SIG-M5 (cell line): ENCODE results near the gene LRRC25.
"Not testable (repeated sequence)": the region's sequence is repeated elsewhere in the genome, so short reads cannot be mapped to it uniquely, and the experiment has no call there.

Source experiments
- DNase-seq: peaks from one replicate; lab custom pipeline; 2025; lab: John Stamatoyannopoulos, UW

LRRC25 gene

DNA sequence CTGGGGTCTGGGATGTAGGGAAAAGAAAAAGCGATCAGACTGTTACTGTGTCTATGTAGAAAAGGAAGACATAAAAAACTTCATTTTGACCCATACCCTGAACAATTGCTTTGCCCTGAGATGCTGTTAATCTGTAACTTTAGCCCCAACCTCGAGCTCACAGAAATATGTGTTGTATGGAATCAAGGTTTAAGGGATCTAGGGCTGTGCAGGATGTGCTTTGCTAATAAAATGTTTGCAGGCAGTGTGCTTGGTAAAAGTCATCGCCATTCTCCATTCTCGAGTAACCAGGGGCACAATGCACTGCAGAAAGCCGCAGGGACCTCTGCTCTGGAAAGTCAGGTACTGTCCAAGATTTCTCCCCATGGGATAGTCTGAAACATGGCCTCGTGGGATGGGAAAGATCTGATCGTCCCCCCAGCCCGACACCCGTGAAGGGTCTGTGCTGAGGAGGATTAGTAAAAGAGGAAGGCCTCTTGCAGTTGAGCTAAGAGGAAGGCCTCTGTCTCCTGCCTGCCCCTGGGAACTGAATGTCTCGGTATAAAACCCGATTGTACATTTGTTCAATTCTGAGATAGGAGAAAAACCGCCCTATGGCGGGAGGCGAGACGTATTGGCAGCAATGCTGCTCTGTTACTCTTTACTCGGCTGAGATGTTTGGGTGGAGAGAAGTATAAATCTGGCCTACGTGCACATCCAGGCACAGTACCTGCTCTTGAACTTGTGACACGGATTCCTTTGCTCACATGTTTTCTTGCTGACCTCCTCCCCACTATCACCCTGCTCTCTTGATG lies 5.2 kb upstream of the LRRC25 start:
- DNase-seq: not testable (repeated sequence)

DNA sequence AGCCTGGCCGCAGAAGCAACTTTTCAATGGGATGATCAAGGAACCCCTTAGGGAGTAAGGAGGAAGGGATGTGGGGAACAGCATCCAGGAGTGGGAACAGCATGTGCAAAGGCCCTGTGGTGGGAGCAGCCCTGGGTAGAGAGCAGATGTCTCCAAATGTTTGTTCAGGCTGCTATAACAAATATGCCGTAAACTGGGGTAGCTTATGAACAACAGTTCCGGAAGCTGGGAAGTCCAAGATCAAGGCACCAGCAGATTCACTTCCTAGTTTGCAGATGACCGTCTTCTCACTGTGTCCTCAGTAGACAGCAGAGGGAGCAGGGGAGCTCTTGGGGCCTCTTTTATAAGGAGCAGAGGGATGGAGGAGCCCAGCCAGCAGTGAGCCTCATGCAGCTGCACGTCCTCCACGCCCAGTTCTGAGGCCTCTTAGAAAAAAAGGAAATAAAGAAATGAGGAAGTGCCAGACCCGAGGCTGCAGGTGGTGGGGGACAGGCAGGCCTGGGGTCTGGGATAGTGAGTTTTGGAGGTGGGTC lies 4.2 kb upstream of the LRRC25 start:
- DNase-seq: peak; percentile 94

DNA sequence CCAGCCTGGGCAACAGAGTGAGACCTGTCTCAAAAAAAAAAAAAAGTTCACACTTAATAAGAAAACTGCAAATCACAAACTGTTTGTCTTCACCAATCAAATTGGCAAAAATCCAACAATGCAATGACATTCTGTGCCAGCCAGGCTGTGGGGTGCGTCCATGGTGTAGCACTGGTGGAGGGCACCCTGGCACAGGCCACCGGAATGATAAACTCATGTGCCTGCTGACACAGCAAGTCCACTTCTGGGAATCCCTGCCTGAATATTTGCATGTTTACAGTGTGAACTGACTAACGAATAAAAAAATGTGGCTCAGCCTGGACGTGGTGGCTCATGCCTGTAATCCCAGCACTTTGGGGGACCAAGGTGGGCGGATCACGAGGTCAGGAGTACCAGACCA lies 1.6 kb upstream of the LRRC25 start:
- no peak for DNase-seq

DNA sequence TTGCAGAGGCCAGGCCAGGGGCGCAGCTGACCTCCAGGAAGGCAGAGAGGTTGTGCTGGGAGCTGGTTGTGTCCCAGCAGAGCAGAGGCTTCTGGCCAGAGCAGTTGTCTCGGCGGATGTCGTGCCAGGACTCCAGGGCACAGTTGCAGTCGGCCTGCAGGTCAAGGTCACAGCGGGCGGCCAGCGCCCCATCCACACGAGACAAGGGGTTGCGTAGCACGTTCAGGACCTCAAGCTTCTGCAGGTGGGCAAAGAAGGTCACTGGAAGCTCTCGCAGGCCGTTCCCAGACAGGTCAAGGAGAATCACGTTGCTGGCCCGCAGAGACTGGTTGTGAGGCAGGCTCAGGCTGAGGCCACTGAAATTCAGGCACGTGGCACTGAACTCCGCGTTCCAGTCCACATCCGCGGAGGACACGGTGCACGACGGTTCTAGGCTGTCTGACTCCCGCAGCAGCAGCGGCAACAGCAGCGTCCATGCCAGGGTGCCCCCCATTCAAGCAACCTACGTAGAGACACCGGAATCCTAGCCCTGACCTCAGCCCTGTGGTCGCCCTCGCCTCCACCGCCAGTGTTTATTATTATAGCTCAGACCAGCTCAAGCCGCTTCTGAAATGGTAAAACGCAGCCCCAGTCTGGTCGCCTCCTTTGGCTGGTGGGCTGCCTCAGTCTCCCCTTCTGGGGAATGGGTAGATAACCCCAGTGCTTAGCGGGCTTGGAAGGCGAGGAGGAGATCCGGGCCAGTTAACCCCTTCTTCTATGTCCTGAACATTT lies 766 bp downstream of the LRRC25 start:
- DNase-seq: no peak

DNA sequence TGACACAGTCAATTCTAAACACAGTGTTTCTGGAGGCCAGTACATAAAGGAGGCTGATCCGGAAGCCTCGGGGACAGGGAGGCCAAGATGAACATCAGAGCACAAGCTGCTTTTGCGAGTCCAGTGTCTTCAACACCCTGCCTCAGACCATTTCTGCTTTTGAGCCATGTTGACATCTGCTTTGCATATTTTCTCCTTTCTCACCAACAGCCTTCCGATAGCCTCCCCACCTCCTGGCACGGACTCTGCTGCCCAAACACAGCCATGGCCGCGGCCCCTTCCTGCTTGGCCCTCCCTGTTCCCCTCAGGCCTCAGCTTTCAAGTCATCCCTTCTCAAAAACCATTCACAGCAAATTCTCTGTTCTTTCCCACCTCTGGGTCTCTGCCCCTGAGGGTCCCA lies 3.6 kb downstream of the LRRC25 start:
- DNase-seq: no peak

DNA sequence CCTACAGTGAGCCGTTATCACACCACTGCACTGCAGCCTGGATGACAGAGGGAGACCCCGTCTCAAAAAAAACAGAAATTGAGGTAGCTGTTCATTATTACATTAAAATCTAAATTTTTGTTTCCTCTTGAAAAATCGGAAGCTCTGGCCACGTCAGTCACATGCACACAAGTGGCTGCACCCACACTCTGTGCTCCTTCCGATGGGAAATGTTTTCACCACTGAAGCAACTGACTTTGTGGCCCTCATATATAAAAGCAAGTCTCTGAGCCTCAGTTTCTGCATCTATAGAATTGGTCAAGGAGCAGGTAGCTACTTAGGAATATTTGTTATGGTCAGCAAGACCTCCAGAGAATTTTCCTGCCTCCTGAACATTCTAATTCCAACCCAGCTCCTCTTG lies 4.5 kb downstream of the LRRC25 start:
- no peak for DNase-seq

DNA sequence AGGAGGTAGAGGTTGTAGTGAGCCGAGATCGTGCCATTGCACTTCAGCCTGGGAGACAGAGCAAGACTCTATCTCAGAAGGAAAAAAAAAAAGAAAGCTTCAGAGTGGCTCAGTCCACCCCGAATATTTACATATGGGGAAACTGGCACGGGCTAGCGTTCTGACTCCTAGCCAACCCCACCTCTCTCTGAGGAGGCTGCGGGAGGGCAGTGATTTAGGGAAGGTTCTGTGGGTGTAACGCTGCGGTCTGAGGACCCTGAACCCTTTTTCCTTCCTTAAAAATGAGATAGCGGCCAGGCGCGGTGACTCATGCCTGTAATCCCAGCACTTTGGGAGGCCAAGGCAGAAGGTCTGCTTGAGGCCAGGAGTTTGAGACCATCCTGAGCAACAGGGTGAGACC lies 5.0 kb downstream of the LRRC25 start:
- DNase-seq: no peak

DNA sequence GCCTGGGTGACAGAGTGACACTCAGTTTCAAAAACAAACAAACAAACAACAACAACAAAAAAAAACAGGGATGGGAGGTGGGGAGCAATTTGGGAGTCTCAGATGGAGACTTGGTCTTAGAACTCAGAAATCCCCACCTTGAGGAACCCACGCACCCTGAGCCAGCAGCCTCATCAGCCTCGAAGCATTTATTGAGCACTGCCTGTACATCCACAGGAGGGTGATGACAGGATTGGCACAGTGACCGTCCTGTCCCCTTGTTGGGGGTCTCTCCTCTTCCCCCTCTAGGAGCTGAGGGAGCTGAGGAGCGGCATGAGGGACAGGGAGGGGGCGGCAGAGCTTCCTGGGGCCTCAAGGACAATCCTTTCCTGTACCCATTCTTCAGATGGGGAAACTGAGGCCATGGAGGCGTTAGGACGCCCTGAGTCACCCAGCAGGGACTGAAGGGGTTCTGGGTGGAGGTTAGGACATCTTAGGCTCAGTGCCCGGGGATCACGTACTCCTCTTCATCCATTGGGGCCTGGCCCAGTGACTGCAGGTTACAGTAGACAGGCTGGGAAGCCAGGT lies 5.8 kb downstream of the LRRC25 start:
- DNase-seq: no peak

DNA sequence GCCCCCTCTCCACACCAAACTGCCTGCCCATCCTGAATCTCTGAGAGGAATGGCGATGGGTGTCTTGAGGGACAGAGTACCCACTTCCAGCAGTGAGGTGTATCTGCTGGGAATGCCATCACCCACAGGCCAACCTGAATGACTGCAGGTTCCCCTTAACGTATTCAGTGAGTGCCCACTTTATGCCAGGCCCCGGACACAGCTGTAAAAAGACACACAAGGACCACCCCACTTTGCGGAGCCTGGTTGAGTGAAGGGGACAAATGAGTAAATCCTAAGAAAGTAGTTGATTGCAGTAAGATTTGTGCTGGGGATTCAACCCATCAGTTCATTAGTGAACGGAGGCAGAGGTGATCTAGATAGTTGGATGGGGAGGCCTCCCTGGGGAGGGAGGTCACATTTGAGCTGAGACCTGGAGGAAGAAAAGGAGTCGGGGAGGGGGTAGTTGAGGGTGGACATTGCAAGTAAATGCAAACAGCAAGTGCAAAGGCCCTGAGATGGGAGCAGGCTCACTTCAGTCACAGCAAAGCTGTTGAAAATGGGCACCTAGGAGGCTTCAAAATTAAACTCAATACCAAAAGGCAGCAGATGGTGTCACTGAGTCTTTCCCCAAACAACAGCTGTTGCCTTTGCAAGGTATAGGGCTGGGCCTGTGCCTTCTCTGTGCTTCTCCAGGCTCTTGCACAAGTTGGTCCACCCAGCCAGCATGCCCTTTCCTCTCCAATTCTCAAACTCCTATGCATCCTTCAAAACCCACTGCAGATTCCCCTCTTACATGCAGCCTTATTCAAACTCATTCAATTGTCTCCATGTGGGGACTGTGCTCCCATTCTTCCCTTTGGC lies 7.1 kb downstream of the LRRC25 start:
- DNase-seq: no peak

DNA sequence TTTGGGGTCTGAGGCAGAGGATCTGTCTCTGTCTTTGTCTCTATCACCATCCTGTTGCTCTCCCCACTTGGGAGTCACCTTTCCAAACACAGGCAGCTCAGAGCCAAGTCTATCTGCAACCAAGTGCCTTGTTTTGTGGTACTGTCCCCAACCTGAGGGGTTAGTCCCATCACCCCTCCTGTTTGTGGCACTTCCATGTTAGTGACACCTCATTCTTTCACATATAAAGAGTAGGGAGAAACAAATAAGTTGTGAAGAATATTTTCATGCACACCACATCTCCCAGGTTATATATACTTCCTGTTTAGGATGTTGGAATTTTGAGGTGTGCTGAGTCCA lies 7.7 kb downstream of the LRRC25 start:
- DNase-seq: no peak

DNA sequence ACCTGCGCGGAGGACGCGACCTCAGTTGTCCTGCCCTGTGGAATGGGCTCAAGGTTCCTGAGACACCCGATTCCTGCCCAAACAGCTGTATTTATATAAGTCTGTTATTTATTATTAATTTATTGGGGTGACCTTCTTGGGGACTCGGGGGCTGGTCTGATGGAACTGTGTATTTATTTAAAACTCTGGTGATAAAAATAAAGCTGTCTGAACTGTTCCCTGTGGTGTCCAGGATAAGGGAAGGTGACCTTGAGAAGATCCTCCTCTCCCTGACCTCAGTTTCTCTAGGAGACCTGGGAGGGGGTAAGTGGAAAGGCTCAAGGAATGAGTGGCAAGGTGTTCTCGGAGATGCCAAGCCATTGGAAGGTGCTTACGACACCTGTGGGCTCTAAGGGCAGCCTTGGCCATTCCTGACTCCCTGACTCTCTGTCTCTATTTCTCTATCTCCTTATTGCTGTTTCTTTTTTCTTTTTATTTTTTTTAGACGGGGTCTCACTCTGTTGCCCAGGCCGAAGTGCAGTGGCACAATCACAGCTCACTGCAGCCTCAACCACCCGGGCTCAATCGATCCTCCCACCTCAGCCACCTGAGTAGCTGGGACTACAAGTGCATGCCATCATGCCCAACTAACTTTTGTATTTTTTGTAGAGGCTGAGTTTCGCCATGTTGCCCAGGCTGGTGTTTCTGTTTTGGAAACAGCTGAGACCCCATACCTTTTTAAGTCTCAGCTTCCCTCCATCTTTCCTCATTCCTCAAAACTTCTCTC lies 8.3 kb downstream of the LRRC25 start:
- no peak for DNase-seq

DNA sequence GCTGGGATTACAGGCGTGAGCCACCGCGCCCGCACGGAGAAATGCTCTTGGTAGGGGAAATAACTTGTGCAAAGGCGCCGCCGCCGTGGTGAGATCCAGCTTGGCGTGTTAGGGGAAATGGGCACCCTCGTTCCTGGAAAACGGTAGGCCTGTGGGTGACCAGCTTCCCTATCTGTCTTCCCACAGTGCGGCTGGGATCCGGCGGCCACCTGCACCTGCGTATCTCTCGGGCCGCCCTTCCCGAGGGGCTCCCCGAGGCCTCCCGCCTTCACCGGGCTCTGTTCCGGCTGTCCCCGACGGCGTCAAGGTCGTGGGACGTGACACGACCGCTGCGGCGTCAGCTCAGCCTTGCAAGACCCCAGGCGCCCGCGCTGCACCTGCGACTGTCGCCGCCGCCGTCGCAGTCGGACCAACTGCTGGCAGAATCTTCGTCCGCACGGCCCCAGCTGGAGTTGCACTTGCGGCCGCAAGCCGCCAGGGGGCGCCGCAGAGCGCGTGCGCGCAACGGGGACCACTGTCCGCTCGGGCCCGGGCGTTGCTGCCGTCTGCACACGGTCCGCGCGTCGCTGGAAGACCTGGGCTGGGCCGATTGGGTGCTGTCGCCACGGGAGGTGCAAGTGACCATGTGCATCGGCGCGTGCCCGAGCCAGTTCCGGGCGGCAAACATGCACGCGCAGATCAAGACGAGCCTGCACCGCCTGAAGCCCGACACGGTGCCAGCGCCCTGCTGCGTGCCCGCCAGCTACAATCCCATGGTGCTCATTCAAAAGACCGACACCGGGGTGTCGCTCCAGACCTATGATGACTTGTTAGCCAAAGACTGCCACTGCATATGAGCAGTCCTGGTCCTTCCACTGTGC lies 9.1 kb downstream of the LRRC25 start:
- DNase-seq: no peak

DNA sequence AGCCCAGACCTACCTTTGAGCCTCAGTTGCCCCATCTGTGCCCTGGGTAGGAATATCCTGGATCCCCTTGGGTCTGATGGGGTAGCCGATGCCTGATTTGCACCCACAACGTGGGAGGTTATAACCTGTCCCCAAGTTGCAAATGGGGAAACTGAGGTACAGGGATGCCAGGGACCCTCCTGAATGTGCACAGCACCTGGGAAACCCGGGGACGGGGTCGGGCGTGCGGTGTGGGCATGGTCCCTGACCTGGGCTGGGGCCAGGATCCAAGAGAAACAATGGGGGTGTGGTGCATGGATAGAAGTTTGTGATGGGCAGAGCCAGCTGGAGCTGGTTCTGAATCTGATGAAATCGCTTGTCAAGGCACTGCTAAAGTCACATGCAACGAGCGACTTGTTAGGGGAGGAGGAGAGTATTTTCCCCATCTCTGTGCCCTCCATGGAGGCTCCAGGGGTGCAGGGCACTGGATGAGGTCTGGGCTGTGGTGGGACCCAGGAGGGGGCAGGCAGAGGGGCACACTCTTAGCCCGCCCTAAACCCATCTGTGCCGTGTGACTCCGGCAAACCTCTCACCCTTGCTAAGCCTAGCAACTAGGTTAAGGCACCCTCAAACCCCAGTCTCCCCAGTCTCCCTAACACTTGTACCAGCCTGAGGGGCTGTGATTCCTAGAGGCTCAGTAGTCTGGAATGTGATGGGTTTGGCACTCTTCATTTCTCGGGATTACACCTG lies 10.7 kb downstream of the LRRC25 start:
- no peak for DNase-seq

DNA sequence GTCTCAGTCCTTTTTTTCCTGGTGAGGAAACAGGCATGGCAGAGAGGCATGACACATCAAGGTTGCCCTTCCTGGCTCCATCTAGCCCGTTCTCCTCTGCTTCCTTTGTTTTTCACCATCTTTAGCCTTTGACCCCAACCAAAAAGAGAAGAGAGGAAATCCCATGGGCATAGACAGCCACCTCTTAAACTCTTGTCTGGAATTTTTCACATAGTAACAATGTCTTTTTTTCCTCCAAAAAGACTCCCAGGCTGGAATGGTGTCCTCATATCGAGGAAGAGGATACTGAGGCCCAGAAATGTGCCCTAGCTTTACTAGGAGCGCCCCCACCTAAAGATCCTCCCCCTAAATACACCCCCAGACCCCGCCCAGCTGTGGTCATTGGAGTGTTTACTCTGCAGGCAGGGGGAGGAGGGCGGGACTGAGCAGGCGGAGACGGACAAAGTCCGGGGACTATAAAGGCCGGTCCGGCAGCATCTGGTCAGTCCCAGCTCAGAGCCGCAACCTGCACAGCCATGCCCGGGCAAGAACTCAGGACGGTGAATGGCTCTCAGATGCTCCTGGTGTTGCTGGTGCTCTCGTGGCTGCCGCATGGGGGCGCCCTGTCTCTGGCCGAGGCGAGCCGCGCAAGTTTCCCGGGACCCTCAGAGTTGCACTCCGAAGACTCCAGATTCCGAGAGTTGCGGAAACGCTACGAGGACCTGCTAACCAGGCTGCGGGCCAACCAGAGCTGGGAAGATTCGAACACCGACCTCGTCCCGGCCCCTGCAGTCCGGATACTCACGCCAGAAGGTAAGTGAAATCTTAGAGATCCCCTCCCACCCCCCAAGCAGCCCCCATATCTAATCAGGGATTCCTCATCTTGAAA lies 11.5 kb downstream of the LRRC25 start, which contains the start of gene GDF15:
Gene GDF15, plus strand, starts transcription at position 484 of the 868 bp plus-strand sequence. Its CDS starts 32 bp downstream, at position 516.
- DNase-seq: no peak

DNA sequence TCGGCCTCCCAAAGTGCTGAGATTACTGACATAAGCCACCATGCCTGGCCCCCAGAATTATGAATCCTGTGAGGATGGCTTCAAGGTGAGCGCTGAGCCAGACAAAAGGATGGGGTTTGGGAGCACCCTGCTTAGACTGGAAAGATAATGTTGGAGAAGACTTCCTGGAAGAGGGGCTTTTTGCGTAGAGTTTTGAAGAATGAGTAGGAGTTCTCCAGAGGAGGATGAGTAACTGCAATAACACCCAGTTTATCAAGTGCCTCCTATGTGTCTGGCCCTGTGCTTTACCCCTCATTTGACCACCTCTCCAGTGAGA lies 12.1 kb downstream of the LRRC25 start:
- no peak for DNase-seq

DNA sequence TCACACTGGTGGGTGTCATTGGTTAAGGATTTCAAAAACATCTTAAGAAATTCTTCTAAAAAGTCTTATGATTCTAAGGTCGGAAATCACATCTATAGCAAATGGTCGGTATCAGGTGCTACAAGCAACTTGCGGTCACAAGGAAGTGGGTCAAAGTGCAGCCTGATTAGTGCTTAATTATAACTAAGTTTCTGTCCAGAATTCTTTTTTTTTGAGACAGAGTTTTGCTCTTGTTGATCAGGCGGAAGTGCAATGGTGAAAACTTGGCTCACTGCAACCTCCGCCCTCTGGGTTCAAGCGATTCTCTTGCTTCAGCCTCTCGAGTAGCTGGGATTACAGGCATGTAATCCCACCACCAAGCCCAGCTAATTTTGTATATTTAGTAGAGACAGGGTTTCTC lies 12.6 kb downstream of the LRRC25 start:
- no peak for DNase-seq

DNA sequence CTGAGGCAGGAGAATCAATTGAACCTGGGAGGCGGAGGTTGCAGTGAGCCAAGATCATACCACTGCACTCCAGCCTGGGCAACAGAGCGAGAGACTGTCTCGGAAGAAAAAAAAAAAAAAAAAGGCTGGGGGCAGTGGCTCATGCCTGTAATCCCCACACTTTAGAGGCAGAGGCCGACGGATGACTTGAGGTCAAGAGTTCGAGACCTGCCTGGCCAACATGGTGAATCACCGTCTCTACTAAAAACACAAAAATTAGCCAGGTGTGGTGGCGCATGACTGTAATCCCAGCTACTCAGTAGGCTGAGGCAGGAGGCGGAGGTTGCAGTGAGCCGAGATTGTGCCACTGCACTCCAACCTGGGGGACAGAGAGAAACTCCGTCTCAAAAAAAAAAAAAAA lies 13.8 kb downstream of the LRRC25 start:
- not testable (repeated sequence) for DNase-seq

DNA sequence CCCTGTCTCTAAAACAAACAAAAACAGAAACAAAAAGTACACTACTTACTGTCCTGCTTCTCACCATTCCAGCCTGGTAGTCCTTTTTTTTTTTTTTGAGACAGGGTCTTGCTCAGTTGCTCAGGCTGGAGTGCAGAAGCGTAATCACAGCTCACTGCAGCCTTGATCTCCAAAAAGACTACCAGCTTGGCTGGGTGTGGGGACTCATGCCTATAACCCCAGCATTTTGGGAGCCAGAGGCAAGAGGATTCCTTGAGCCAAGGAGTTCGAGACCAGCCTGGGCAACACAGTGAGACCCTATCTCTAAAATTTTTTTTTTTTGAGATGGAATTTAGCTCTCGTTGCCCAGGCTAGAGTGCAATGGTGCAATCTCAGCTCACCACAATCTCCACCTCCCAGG lies 16.6 kb downstream of the LRRC25 start:
- no peak for DNase-seq
